BLaER1 treated with 17β-estradiol and CSF1 and Interleukin-3, amounts not matched to agents 10 nM and 100 nM (cell line): ENCODE results near the gene SPAG16.

Source experiments
- H3K27ac ChIP-seq, 11 experiments: shearing (Covaris generic); formaldehyde crosslinking; 2 replicates each; pipeline ENCODE4 v1.8.1; 2022
- H3K27me3 ChIP-seq, 11 experiments: shearing (Covaris generic); formaldehyde crosslinking; 2 replicates each; pipeline ENCODE4 v1.8.1; 2022
- H3K36me3 ChIP-seq, 11 experiments: shearing (Covaris generic); formaldehyde crosslinking; 2 replicates each; pipeline ENCODE4 v1.8.1; 2022
- H3K4me1 ChIP-seq, 10 experiments: shearing (Covaris generic); formaldehyde crosslinking; 2 replicates each; pipeline ENCODE4 v1.8.1; 2022
- H3K4me2 ChIP-seq, 11 experiments: shearing (Covaris generic); formaldehyde crosslinking; 2 replicates each; pipeline ENCODE4 v1.8.1; 2022
- H3K4me3 ChIP-seq, 10 experiments: shearing (Covaris generic); formaldehyde crosslinking; 2 replicates each; pipeline ENCODE4 v1.8.1; 2022
- H3K9ac ChIP-seq, 11 experiments: shearing (Covaris generic); formaldehyde crosslinking; 2 replicates each; pipeline ENCODE4 v1.8.1; 2022
- H3K9me3 ChIP-seq, 11 experiments: shearing (Covaris generic); formaldehyde crosslinking; replicated peaks in 1 of 11; 2 replicates each; pipeline ENCODE4 v1.8.1; 2022
- H4K20me1 ChIP-seq, 11 experiments: shearing (Covaris generic); formaldehyde crosslinking; 2 replicates each; pipeline ENCODE4 v1.8.1; 2022
- Cebpa-rat ChIP-seq, 11 experiments: shearing (Covaris generic); IDR thresholded peaks; 2 replicates each; pipeline ENCODE4 v1.8.1; 2022

The SPAG16 gene

GRCh38 chr2:213627054-213627710 lies 342.9 kb downstream of the SPAG16 start:
- Histone ChIP-seq H3K27me3 (no peaks in the 10 kb centered on the region), H3K9ac (no peak overlapping the region), H4K20me1 (no peaks in the 10 kb centered on the region), H3K4me2 (no peak overlapping the region), H3K36me3 (no peaks in the 10 kb centered on the region), H3K27ac (no peak overlapping the region), H3K9me3 (no peaks in the 10 kb centered on the region), H3K4me1 (no peaks in the 10 kb centered on the region), H3K4me3 (no peak overlapping the region)
- TF ChIP-seq Cebpa-rat (IDR thresholded peaks at IDR 0.05) = no peak

GRCh38 chr2:213627835-213628460 lies 343.7 kb downstream of the SPAG16 start:
- TF ChIP-seq Cebpa-rat (IDR thresholded peaks at IDR 0.05) = no peak
- no peaks in the 10 kb centered on the region for H3K4me1 ChIP-seq
- no peaks in the 10 kb centered on the region for H3K36me3 ChIP-seq

GRCh38 chr2:213640738-213641425 lies 356.6 kb downstream of the SPAG16 start:
- H3K9ac ChIP-seq = no peak overlapping the region
- H3K4me1 ChIP-seq = no peaks in the 10 kb centered on the region
- H3K4me2 ChIP-seq = no peak overlapping the region
- H4K20me1 ChIP-seq = no peaks in the 10 kb centered on the region
- H3K4me3 ChIP-seq = no peak overlapping the region
- no peak overlapping the region for H3K27ac ChIP-seq
- no peaks in the 10 kb centered on the region for H3K27me3 ChIP-seq
- no peaks in the 10 kb centered on the region for H3K36me3 ChIP-seq
- TF ChIP-seq Cebpa-rat (IDR thresholded peaks at IDR 0.05) = no peak
- H3K9me3 ChIP-seq = no peaks in the 10 kb centered on the region

More at GRCh38 chr2:213627835-213628460, 343.7 kb downstream of the SPAG16 start:
- Histone ChIP-seq H4K20me1 (no peaks in the 10 kb centered on the region), H3K27me3 (no peaks in the 10 kb centered on the region), H3K9me3 (peaks cover 0 to 5% (median 0%) of the 10 kb centered on the region in 11 experiments; a peak in 1 of 22 replicates), H3K4me3 (no peak overlapping the region), H3K4me2 (no peak overlapping the region), H3K9ac (no peak overlapping the region), H3K27ac (no peak overlapping the region)

GRCh38 chr2:213644926-213645325 lies 360.7 kb downstream of the SPAG16 start:
- no peak overlapping the region for H3K9ac ChIP-seq
- H3K27ac ChIP-seq = no peak overlapping the region
- no peak overlapping the region for H3K4me3 ChIP-seq
- H3K27me3 ChIP-seq = no peaks in the 10 kb centered on the region
- H3K4me2 ChIP-seq = no peak overlapping the region
- TF ChIP-seq Cebpa-rat (IDR thresholded peaks at IDR 0.05) = no peak
- no peaks in the 10 kb centered on the region for H3K36me3 ChIP-seq
- no peaks in the 10 kb centered on the region for H3K4me1 ChIP-seq
- no peaks in the 10 kb centered on the region for H3K9me3 ChIP-seq
- no peaks in the 10 kb centered on the region for H4K20me1 ChIP-seq

GRCh38 chr2:213649176-213649575 lies 364.9 kb downstream of the SPAG16 start:
- H3K4me3 ChIP-seq = no peak overlapping the region
- no peak for TF ChIP-seq Cebpa-rat (IDR thresholded peaks at IDR 0.05)
- H3K36me3 ChIP-seq = no peaks in the 10 kb centered on the region
- no peak overlapping the region for H3K4me2 ChIP-seq
- no peak overlapping the region for H3K9ac ChIP-seq
- no peaks in the 10 kb centered on the region for H3K4me1 ChIP-seq
- H3K27ac ChIP-seq = no peak overlapping the region
- no peaks in the 10 kb centered on the region for H3K27me3 ChIP-seq
- H3K9me3 ChIP-seq = no peaks in the 10 kb centered on the region
- H4K20me1 ChIP-seq = no peaks in the 10 kb centered on the region

GRCh38 chr2:213664817-213665216 lies 380.6 kb downstream of the SPAG16 start:
- Histone ChIP-seq H3K36me3 (0 out of 22 replicates have a peak, but pooled peaks cover 0 to 7% (median 0%) of the 10 kb centered on the region in 11 experiments), H4K20me1 (no peaks in the 10 kb centered on the region), H3K4me3 (no peak overlapping the region), H3K27ac (no peak overlapping the region), H3K4me2 (no peak overlapping the region), H3K4me1 (no peaks in the 10 kb centered on the region), H3K9me3 (peaks cover 11 to 36% (median 19%) of the 10 kb centered on the region in 11 experiments), H3K27me3 (no peaks in the 10 kb centered on the region), H3K9ac (no peak overlapping the region)
- no peak for TF ChIP-seq Cebpa-rat (IDR thresholded peaks at IDR 0.05)

- Histone ChIP-seq H3K9ac (no peak overlapping the region), H3K9me3 (peaks cover 0 to 18% (median 6%) of the 10 kb centered on the region in 11 experiments; a peak in 7 of 22 replicates), H4K20me1 (no peaks in the 10 kb centered on the region), H3K4me1 (no peaks in the 10 kb centered on the region), H3K27me3 (no peaks in the 10 kb centered on the region), H3K36me3 (no peaks in the 10 kb centered on the region), H3K4me2 (no peak overlapping the region), H3K27ac (no peak overlapping the region), H3K4me3 (no peak overlapping the region)
- no peak for TF ChIP-seq Cebpa-rat (IDR thresholded peaks at IDR 0.05)
Measured at GRCh38 chr2:213669657-213670056, 385.4 kb downstream of the SPAG16 start.

- no peaks in the 10 kb centered on the region for H4K20me1 ChIP-seq
- H3K36me3 ChIP-seq = no peaks in the 10 kb centered on the region
- H3K27ac ChIP-seq = no peak overlapping the region
- H3K4me1 ChIP-seq = no peaks in the 10 kb centered on the region
- no peak for TF ChIP-seq Cebpa-rat (IDR thresholded peaks at IDR 0.05)
- no peak overlapping the region for H3K9ac ChIP-seq
- H3K4me2 ChIP-seq = no peak overlapping the region
- H3K27me3 ChIP-seq = no peaks in the 10 kb centered on the region
- no peaks in the 10 kb centered on the region; a peak in 1 of 22 replicates for H3K9me3 ChIP-seq
- no peak overlapping the region for H3K4me3 ChIP-seq
Measured at GRCh38 chr2:213678437-213679218, 394.4 kb downstream of the SPAG16 start.

- H3K27ac ChIP-seq = no peak overlapping the region
- no peaks in the 10 kb centered on the region for H3K36me3 ChIP-seq
- no peaks in the 10 kb centered on the region for H3K27me3 ChIP-seq
- H3K4me3 ChIP-seq = no peak overlapping the region
- TF ChIP-seq Cebpa-rat (IDR thresholded peaks at IDR 0.05) = no peak
- H3K4me1 ChIP-seq = no peaks in the 10 kb centered on the region
- no peak overlapping the region for H3K4me2 ChIP-seq
- H4K20me1 ChIP-seq = no peaks in the 10 kb centered on the region
- H3K9me3 ChIP-seq = no peaks in the 10 kb centered on the region; a peak in 1 of 22 replicates
- H3K9ac ChIP-seq = no peak overlapping the region
Measured at GRCh38 chr2:213679894-213680293, 395.6 kb downstream of the SPAG16 start.
